SK-N-MC (cell line): ENCODE measurements around the gene NANP.

ENCODE experiments used
- EZH2 ChIP-seq: fragments of 200-600 bp; sonication (generic); IDR thresholded peaks from one replicate; pipeline ENCODE4 v1.6.1; 2017; ENCODE audit warnings: antibody characterized with exemption
- FOXP2 ChIP-seq: optimal IDR thresholded peaks from 2 replicates; pipeline ENCODE3; 2011; ENCODE audit warnings: mild to moderate bottlenecking, moderate library complexity; ENCODE audit not compliant: insufficient read depth; ENCODE audit errors: extremely low read length, control extremely low read depth
- POLR2AphosphoS5 ChIP-seq: IDR thresholded peaks from 2 replicates; pipeline ENCODE4 v1.6.1; 2012; ENCODE audit warnings: mild to moderate bottlenecking, low read depth, low read length, borderline replicate concordance

DNA sequence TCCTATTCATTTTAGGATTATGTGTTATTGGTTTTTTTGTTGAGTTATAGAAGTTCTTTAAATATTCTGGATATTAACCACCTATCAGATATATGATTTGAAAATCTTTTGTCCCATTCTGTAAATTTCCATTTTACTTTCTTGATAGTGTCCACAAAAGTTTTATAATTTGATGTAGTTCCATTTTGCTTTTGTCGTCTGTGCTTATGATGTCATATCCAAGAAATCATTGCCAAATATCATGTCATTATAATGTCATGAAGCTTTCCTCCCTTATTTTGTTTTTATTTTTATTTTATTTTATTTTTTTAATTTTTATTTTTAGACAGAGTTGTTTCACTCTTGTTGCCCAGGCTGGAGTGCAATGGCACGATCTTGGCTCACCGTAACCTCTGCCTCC is 21.0 kb upstream of the NANP start:
- TF ChIP-seq EZH2: no peak
- no peak for TF ChIP-seq POLR2AphosphoS5
- no peak for TF ChIP-seq FOXP2
